AG09309 (cell line): ENCODE data around the gene XIRP2.

Experiments
- DNase-seq: peaks from one replicate; pipeline ENCODE4 v3.0.0-alpha.2; 2010; ENCODE audit warnings: low read depth
- H3K4me3 ChIP-seq: 2 replicates; pipeline ENCODE4 v1.5.1; 2011; ENCODE audit warnings: mild to moderate bottlenecking, low read depth, low read length, moderate library complexity; ENCODE audit not compliant: control insufficient read depth
- CTCF ChIP-seq: IDR thresholded peaks from 2 replicates; pipeline ENCODE4 v1.5.1; 2011; ENCODE audit warnings: mild to moderate bottlenecking, low read depth, low read length, inconsistent platforms; ENCODE audit not compliant: insufficient read depth, control insufficient read depth; ENCODE audit errors: missing control alignments

XIRP2 gene

GRCh38 chr2:167198009-167198408 is 309.7 kb downstream of the XIRP2 start:
- H3K4me3 ChIP-seq, result no peak overlapping the region
- no peak for DNase-seq
- TF ChIP-seq CTCF, result no peak

- no peak for DNase-seq
- no peak overlapping the region for H3K4me3 ChIP-seq
- TF ChIP-seq CTCF, result no peak
Observed at GRCh38 chr2:167198576-167198975, 310.3 kb downstream of the XIRP2 start.

- no peak overlapping the region for H3K4me3 ChIP-seq
- no peak for TF ChIP-seq CTCF
- DNase-seq, result no peak
Observed at GRCh38 chr2:167200019-167200418, 311.7 kb downstream of the XIRP2 start.

GRCh38 chr2:167209784-167210183 is 321.5 kb downstream of the XIRP2 start:
- TF ChIP-seq CTCF, result no peak
- DNase-seq, result no peak
- no peak overlapping the region for H3K4me3 ChIP-seq

- TF ChIP-seq CTCF, result peak; percentile 26
- no peak overlapping the region for H3K4me3 ChIP-seq
- DNase-seq, result no peak
Observed at GRCh38 chr2:167212014-167212648, 323.9 kb downstream of the XIRP2 start.

- H3K4me3 ChIP-seq, result no peak overlapping the region
- no peak for DNase-seq
- TF ChIP-seq CTCF, result no peak
Observed at GRCh38 chr2:167215595-167215994, 327.3 kb downstream of the XIRP2 start.
